Endothelial cell of umbilical vein (primary cell): ENCODE results near the gene DDAH2. TPM values are rescaled to one million over a fixed set of nuclear protein-coding genes. Genes with fewer than 3 reads are reported as not detected.

Source experiments
- BruUV-seq: library from RNA; stranded (reverse); fragments of 400-500 nt; replicated peaks from 2 replicates; lab custom pipeline; 2021; lab: Mats Ljungman, UMichigan
- CTCF ChIA-PET: fragments of 300-600, 350-600 bp; sonication (Branson Sonifier 250); formaldehyde crosslinking; loops from one replicate; lab custom pipeline; 2021; ENCODE audit warnings: antibody characterized with exemption, inconsistent platforms; lab: Charles Lee
- POLR2A ChIA-PET: fragments of 300-600, 350-600 bp; sonication (Branson Sonifier 250); formaldehyde crosslinking; loops from one replicate; lab custom pipeline; 2021; ENCODE audit warnings: antibody characterized with exemption, inconsistent platforms; lab: Charles Lee
- DNase-seq: peaks from one replicate; pipeline ENCODE4 v3.0.0-alpha.2; 2011; ENCODE audit warnings: low read depth, low spot score
- FAIRE-seq: peaks from 2 replicates; lab custom pipeline; 2011; peaks lifted over from hg19 to GRCh38; lab: Jason Lieb, UNC
- H2AFZ ChIP-seq: 2 replicates; pipeline ENCODE4 v1.6.0; 2012; ENCODE audit warnings: low read depth, low read length, control low read depth, inconsistent platforms
- H3K27ac ChIP-seq: 2 replicates; pipeline ENCODE4 v1.5.1; 2011; ENCODE audit warnings: low read depth, mild to moderate bottlenecking, control low read depth, low read length, moderate library complexity; ENCODE audit not compliant: insufficient read depth
- H3K27me3 ChIP-seq, 2 experiments: 2 replicates each; pipeline versions ENCODE4 v1.6.0 to v1.6.1; 2011; ENCODE audit warnings: low read length in 2 of 2, mixed read lengths in 1 of 2; ENCODE audit not compliant: control insufficient read depth in 2 of 2, insufficient read depth in 2 of 2
- H3K36me3 ChIP-seq, 2 experiments: 2 replicates in 1 of 2; 3 replicates in 1 of 2; pipeline ENCODE4 v1.5.1; 2011; ENCODE audit warnings: low read length in 2 of 2, mild to moderate bottlenecking in 1 of 2, moderate library complexity in 1 of 2; ENCODE audit not compliant: control insufficient read depth in 2 of 2, insufficient read depth in 2 of 2; ENCODE audit errors: extremely low read depth in 1 of 2
- H3K4me1 ChIP-seq: 3 replicates; pipeline ENCODE4 v1.5.1; 2011; ENCODE audit warnings: mild to moderate bottlenecking, low read length; ENCODE audit not compliant: control insufficient read depth, insufficient read depth; ENCODE audit errors: extremely low read depth
- H3K4me2 ChIP-seq: 2 replicates; pipeline ENCODE4 v1.6.1; 2011; ENCODE audit warnings: low read length, control low read depth, mixed read lengths; ENCODE audit not compliant: insufficient read depth
- H3K4me3 ChIP-seq, 3 experiments: fragments of 200-600 bp in 1 of 3; sonication (generic), shearing (Covaris generic) in 1 of 3; replicated peaks in 1 of 3; 2 replicates each; pipeline ENCODE4 v1.5.1; 2011 to 2016; ENCODE audit warnings: control low read depth in 3 of 3, low read length in 3 of 3, mild to moderate bottlenecking in 2 of 3, inconsistent platforms in 1 of 3, low read depth in 1 of 3, moderate library complexity in 1 of 3; ENCODE audit not compliant: insufficient read depth in 1 of 3
- H3K79me2 ChIP-seq: 2 replicates; pipeline ENCODE4 v1.6.0; 2012; ENCODE audit warnings: low read length, inconsistent platforms; ENCODE audit not compliant: control insufficient read depth, insufficient read depth
- H3K9ac ChIP-seq: replicated peaks from 2 replicates; pipeline ENCODE3; 2011; ENCODE audit warnings: low read length, control low read depth; ENCODE audit not compliant: insufficient read depth; ENCODE audit errors: extremely low read depth
- H3K9me1 ChIP-seq: replicated peaks from 3 replicates; pipeline ENCODE4 v1.6.0; 2011; ENCODE audit warnings: mild to moderate bottlenecking, low read length; ENCODE audit not compliant: control insufficient read depth, insufficient read depth; ENCODE audit errors: extremely low read depth
- H3K9me3 ChIP-seq: replicated peaks from 2 replicates; pipeline ENCODE4 v1.5.1; 2012; ENCODE audit warnings: low read length, inconsistent platforms; ENCODE audit not compliant: control insufficient read depth, insufficient read depth
- H4K20me1 ChIP-seq: replicated peaks from 2 replicates; pipeline ENCODE3; 2011; ENCODE audit warnings: mild to moderate bottlenecking, low read length; ENCODE audit not compliant: control insufficient read depth, insufficient read depth; ENCODE audit errors: extremely low read depth
- EZH2 ChIP-seq: IDR thresholded peaks from 2 replicates; pipeline ENCODE4 v1.6.1; 2012; ENCODE audit warnings: borderline replicate concordance, low read depth, mild to moderate bottlenecking, moderate library complexity, low read length, inconsistent platforms; ENCODE audit not compliant: severe bottlenecking
- FOS ChIP-seq: IDR thresholded peaks from 2 replicates; pipeline ENCODE4 v1.6.1; 2011; ENCODE audit warnings: mild to moderate bottlenecking, low read length, moderate library complexity, borderline replicate concordance; ENCODE audit not compliant: insufficient read depth
- POLR2A ChIP-seq: IDR thresholded peaks from 2 replicates; pipeline ENCODE4 v1.6.1; 2012; ENCODE audit warnings: low read depth, mild to moderate bottlenecking, control low read depth, low read length
- POLR2AphosphoS5 ChIP-seq: IDR thresholded peaks from 2 replicates; pipeline ENCODE4 v1.6.1; 2012; ENCODE audit warnings: low read depth, mild to moderate bottlenecking, control low read depth, low read length, moderate library complexity; ENCODE audit not compliant: insufficient read depth
- dilution Hi-C: fragments of 300-500 bp; cut with MboI; formaldehyde crosslinking; loops from one replicate; pipeline ENCODE4 v1.15.0; 2019; ENCODE audit warnings: low sequenced_read_pairs; ENCODE audit not compliant: extremely low pct_ligation_motif_present
- intact Hi-C: fragments of 100-400 bp; cut with micrococcal nuclease; formaldehyde crosslinking; loops from one replicate; pipeline ENCODE4 v1.10.0; 2022
- polyA plus RNA-seq, 4 experiments: library from polyadenylated mRNA; depleted of rRNA in 3 of 4; stranded (reverse) in 3 of 4; unstranded in 1 of 4; fragments of >200 nt; gene quantifications; 2 replicates each; pipeline versions ENCODE4 v1.2.1 to v1.2.3, GENCODE V29; 2011 to 2012; ENCODE audit warnings: missing spikeins in 1 of 4
- total RNA-seq: library from RNA; stranded (reverse); gene quantifications from 2 replicates; pipeline ENCODE4 v1.2.3, GENCODE V29; 2021
- TF ChIP-seq, protein P1 (sequence below): IDR thresholded peaks from 2 replicates; pipeline ENCODE4 v1.6.1; 2011; ENCODE audit not compliant: insufficient read depth, insufficient read length

The DDAH2 gene
- total and polyA plus RNA-seq, 2 donors (not counting 3 experiments of a cell fraction or from before 2014, with no cell fraction given), result 109 to 176 TPM

DNA sequence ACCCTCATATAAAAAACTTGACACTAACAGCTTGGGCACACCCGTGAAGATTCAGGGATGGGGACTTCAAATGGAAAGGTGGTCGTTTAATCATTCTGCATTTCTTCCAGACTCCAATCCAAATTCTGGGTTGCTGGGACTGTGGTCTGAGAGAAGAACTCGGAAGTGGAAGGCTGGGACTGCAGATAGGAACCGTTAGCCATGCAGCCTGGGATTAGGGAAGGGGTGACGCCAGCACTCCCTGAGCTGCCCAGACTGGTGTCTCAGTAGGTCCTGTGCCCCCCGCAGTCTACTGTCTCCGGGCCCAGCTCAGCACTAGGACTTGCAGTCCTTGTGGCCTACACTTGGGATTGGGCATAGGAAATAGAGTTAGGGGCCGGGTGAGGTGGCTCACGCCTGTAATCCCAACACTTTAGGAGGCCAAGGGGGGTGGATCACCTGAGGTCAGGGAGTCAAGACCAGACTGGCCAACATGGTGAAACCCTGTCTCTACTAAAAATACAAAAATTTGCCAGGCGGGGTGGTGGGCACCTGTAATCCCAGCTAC is 7.7 kb upstream of the DDAH2 start:
- dilution Hi-C loops, result no loop called here
- DNase-seq, result no peak
- no peaks in the 10 kb centered on the region for H3K9me1 ChIP-seq
- H3K4me1 ChIP-seq, result peaks cover 41% of the 10 kb centered on the region
- ChIA-PET CTCF (interaction anchor here (0.7 to 6.0 kb wide), 8 partner anchors 25 to 94 kb away, joined by 3 to 55 read pairs (median 3); partner anchors contain the start of genes HSPA1B, LY6G5B and VARS1), POLR2A (interaction anchor here (0.5 to 3.2 kb wide), 7 partner anchors 25 to 91 kb away, joined by 3 to 19 read pairs (median 3); partner anchors contain the start of genes HSPA1A, HSPA1B and HSPA1L)
- FAIRE-seq, result no peak
- no peaks in the 10 kb centered on the region for H3K27me3 ChIP-seq
- peak overlapping the region; percentile 96 for H3K9ac ChIP-seq
- no peak for TF ChIP-seq EZH2
- TF ChIP-seq POLR2AphosphoS5, result no peak
- intact Hi-C loops, result loop anchor here (10.0 kb wide), 1 partner anchor 192 kb away; the partner anchor contains the start of genes ATP6V1G2, DDX39B and NFKBIL1
- H3K79me2 ChIP-seq, result peaks cover 42% of the 10 kb centered on the region
- H4K20me1 ChIP-seq, result no peaks in the 10 kb centered on the region
- H3K36me3 ChIP-seq, result peaks cover 7 to 17% of the 10 kb centered on the region in 2 experiments
- peak overlapping the region in 2 of 3 experiments; percentile 86 to 98 for H3K4me3 ChIP-seq
- no peaks in the 10 kb centered on the region for H3K9me3 ChIP-seq
- BruUV-seq, result TSS peak; percentile 4
- H3K4me2 ChIP-seq, result peak overlapping the region; percentile 93
- peak overlapping the region; percentile 8 for H2AFZ ChIP-seq
- peak overlapping the region; percentile 94 for H3K27ac ChIP-seq

DNA sequence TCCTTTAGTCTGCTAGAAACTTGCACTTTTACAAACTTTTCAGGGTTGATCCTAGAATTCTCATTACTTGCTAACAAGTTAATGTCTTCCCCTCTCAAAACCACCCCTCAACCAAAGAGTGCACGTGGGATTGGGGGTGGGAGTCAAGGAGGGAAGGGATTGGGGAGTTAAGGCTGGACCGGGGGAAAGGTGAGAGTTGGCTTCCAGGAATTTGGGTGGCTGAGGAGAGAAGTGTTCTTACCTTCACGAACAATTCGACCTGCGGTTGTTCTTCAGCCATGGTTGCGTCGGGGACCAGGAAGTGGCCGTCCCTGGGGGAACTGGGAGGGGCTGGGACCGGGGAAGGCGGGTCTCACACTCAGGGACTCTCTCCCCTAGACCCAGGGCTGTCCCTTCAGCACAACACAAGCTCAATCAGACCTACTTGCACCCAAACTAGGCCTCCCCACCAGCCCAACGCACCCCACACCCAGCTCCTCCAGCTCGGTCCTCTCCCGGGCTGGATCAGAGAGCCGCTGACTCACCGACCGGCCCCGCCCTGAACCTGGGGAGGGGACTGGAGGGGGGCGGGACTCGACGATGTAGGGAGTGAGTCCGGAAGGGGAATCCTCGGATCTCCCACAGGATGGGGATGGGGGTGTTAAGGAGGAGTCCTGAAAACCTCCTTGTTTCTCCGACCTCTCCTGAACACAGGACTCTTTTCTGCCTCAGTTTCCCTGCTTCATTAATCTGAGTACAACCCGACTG is 7.1 kb upstream of the DDAH2 start, which contains the start of gene CLIC1:
CLIC1 (minus strand) TSS at position 510 of the 747 bp plus-strand sequence; CDS start at position 280, 230 bp downstream.
- DNase-seq (peak; percentile 82), FAIRE-seq (peak; percentile 82)
- intact Hi-C loops (loop anchor here (10.0 kb wide), 1 partner anchor 191 kb away; the partner anchor contains the start of genes ATP6V1G2, DDX39B and NFKBIL1), dilution Hi-C loops (no loop called here)
- ChIA-PET POLR2A (interaction anchor here (0.5 to 2.2 kb wide), 5 partner anchors 25 to 91 kb away, joined by 3 to 11 read pairs (median 3); partner anchors contain the start of genes HSPA1A, HSPA1B and HSPA1L), CTCF (interaction anchor here (0.7 to 6.0 kb wide), 4 partner anchors 34 to 94 kb away, joined by 3 to 55 read pairs (median 6); partner anchors contain the start of gene VARS1)
- Histone ChIP-seq H3K4me3 (peak within 1 kb of the TSS; percentile 86 to 98 (median 96)), H3K9ac (peak within 1 kb of the TSS; percentile 96), H3K4me1 (peaks cover 42% of the 10 kb centered on the region), H3K9me1 (no peaks in the 10 kb centered on the region), H3K79me2 (peaks cover 42% of the 10 kb centered on the region), H2AFZ (peak within 1 kb of the TSS; percentile 8), H3K36me3 (peaks cover 13 to 20% of the 10 kb centered on the region in 2 experiments), H4K20me1 (no peaks in the 10 kb centered on the region), H3K9me3 (no peaks in the 10 kb centered on the region), H3K27me3 (no peaks in the 10 kb centered on the region), H3K27ac (peak within 1 kb of the TSS; percentile 94), H3K4me2 (peak within 1 kb of the TSS; percentile 93)
- TSS peak; percentile 64 for BruUV-seq
- TF ChIP-seq, protein P1, sequence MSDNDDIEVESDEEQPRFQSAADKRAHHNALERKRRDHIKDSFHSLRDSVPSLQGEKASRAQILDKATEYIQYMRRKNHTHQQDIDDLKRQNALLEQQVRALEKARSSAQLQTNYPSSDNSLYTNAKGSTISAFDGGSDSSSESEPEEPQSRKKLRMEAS, result no peak
- TF ChIP-seq FOS, result peak; percentile 74
- TF ChIP-seq EZH2, result no peak
- peak; percentile 73 for TF ChIP-seq POLR2AphosphoS5
- peak; percentile 92 for TF ChIP-seq POLR2A
